Left lung (tissue), 10 donors: Measurements from ENCODE around the gene JMJD1C. TPM values are rescaled to one million over a fixed set of nuclear protein-coding genes. Genes with fewer than 3 reads are reported as not detected.
A peak's percentile ranks its signal among the peaks of the same experiment; 100 is the strongest.

Experiments
- ATAC-seq: fragments of 200-7000 bp; cut with Tn5 transposase; one replicate; pipeline ENCODE4 v1.9.1; 2020; ENCODE audit warnings: moderate library complexity
- DNase-seq, 4 donors: peaks; one replicate each; pipeline ENCODE4 v3.0.0-alpha.2; 2013 to 2020
- H3K27ac ChIP-seq, 2 donors: fragments of 200-600 bp; sonication (generic) in 1 of 2; one replicate each; pipeline versions ENCODE4 v1.5.0 to v1.8.0; 2020 to 2021
- H3K27me3 ChIP-seq, 2 donors: fragments of 200-600 bp; sonication (generic) in 1 of 2; one replicate each; pipeline versions ENCODE4 v1.5.0 to v1.8.0; 2020 to 2021
- H3K36me3 ChIP-seq, 2 donors: fragments of 200-600 bp; sonication (generic) in 1 of 2; one replicate each; pipeline versions ENCODE4 v1.5.0 to v1.8.0; 2020 to 2021
- H3K4me1 ChIP-seq, 2 donors: fragments of 200-600 bp; one replicate each; pipeline ENCODE4 v1.8.0; 2021
- H3K4me3 ChIP-seq, 2 donors: fragments of 200-600 bp; sonication (generic) in 1 of 2; one replicate each; pipeline versions ENCODE4 v1.5.0 to v1.8.0; 2020 to 2021; ENCODE audit warnings: mild to moderate bottlenecking in 1 of 2
- H3K9me3 ChIP-seq, 2 donors: fragments of 200-600 bp; sonication (generic) in 1 of 2; one replicate each; pipeline versions ENCODE4 v1.5.0 to v1.8.0; 2020 to 2021
- intact Hi-C, 2 donors: fragments of 100-400 bp; cut with DNase I; formaldehyde crosslinking; loops; one replicate each; pipeline versions ENCODE4 v1.11.2 to v1.14.2; 2022
- polyA plus RNA-seq, 6 donors: library from polyadenylated mRNA; unstranded; fragments of 120-200 nt; gene quantifications; one replicate each; pipeline ENCODE4 v1.2.1, GENCODE V29; 2013; ENCODE audit not compliant: insufficient read length in 6 of 6
- total RNA-seq, 2 donors: library from RNA; stranded (reverse); fragmentation: NEBNext Ultra II Directional; extraction: Animal tissue kit (Norgen Biotek cat#: 25700); gene quantifications; one replicate each; pipeline ENCODE4 v1.2.1, GENCODE V29; 2021
- TF ChIP-seq, protein P1 (sequence below), 2 donors: fragments of 200-600 bp; sonication (generic) in 1 of 2; IDR thresholded peaks; one replicate each; pipeline versions ENCODE4 v1.5.0 to v1.8.0; 2021; ENCODE audit warnings: antibody characterized with exemption in 2 of 2
- donor health status: DM: no; HTN: yes; CAD: no.
- donor health status: DM: no; HTN: no; CAD: no.

Gene JMJD1C
- total and polyA plus RNA-seq, 8 donors, result 68.0 to 130 (median 98.6) TPM

DNA sequence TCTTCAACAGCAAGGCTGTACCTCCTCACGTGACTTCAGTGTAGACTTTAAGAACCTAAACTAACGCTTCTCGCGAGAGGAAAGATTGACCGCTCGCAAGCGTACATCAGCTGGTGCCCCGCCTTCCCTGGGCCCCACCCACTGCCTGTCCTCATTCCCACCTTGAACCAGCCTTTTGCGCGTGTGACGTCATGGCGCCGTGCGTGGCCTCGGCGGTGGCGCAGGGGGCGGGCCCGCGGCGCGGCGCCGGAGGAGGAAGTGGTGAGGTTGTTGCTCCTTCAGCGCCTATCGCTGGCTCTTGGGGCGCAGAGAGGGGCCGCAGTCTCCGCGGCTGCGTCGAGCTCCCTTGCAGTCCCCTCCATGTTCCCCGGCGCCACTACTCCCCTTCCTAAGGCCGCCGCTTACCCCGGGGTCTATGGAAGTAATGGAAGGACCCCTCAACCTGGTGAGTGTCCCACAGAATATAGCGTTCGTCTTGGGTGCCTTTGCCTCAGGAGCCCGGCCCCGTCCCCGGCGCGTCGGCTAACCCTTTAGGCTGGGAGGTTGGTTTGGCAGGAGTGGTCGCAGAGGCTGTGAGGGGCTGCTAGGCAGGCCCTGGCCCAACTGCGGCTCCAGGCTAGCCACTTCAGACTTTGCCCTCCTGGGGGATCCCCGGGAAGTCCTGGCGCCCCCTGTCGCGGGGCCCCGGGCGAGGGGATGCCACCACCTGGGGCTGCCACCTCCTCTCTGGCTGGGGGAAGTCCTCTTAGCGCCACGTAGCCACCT is 332.5 kb downstream of the JMJD1C start, which contains the start of gene NRBF2:
Gene NRBF2 (plus strand): TSS at position 273 of the 765 bp plus-strand sequence. CDS start 143 bp downstream, at position 416.
- Histone ChIP-seq H3K27ac (peak within 1 kb of the TSS; percentile 94 to 99), H3K9me3 (peaks cover 0 to 5% of the 10 kb centered on the region in 2 donors), H3K36me3 (no peaks in the 10 kb centered on the region), H3K27me3 (no peaks in the 10 kb centered on the region), H3K4me1 (peaks cover 20 to 42% of the 10 kb centered on the region in 2 donors), H3K4me3 (peak within 1 kb of the TSS; percentile 63 to 91)
- intact Hi-C loops, result no loop called here
- ATAC-seq (peak; percentile 98), DNase-seq (peak; percentile 95 to 99 (median 98))
- TF ChIP-seq, protein P1, sequence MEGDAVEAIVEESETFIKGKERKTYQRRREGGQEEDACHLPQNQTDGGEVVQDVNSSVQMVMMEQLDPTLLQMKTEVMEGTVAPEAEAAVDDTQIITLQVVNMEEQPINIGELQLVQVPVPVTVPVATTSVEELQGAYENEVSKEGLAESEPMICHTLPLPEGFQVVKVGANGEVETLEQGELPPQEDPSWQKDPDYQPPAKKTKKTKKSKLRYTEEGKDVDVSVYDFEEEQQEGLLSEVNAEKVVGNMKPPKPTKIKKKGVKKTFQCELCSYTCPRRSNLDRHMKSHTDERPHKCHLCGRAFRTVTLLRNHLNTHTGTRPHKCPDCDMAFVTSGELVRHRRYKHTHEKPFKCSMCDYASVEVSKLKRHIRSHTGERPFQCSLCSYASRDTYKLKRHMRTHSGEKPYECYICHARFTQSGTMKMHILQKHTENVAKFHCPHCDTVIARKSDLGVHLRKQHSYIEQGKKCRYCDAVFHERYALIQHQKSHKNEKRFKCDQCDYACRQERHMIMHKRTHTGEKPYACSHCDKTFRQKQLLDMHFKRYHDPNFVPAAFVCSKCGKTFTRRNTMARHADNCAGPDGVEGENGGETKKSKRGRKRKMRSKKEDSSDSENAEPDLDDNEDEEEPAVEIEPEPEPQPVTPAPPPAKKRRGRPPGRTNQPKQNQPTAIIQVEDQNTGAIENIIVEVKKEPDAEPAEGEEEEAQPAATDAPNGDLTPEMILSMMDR (IDR thresholded peaks at IDR 0.05), result peak in 1 of 2 donors; percentile 46

DNA sequence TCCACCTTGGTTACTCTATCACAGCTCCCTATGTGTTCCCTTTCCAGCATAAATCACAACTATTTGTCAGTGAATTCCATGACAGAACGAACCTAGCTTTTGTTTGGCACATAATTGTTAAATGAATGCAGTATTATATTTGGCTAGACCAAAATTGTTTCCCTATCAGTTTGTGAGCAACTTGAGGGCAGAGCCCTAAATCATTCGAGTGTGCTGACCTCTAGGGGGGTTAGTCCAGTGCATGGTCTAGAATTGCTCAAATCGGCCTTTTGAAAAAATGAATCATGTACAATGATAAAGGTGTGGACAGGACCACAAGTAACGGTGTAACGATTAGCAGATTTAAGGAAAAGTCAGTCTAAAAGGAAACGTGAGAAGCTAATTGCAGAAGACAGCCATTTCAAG is 333.1 kb downstream of the JMJD1C start:
- no peak for ATAC-seq
- H3K4me3 ChIP-seq, result peak overlapping the region; percentile 63 to 91
- DNase-seq, result no peak
- TF ChIP-seq, protein P1 (IDR thresholded peaks at IDR 0.05), result no peak
- intact Hi-C loops, result no loop called here
- no peaks in the 10 kb centered on the region for H3K27me3 ChIP-seq
- peaks cover 0 to 5% of the 10 kb centered on the region in 2 donors for H3K9me3 ChIP-seq
- peak overlapping the region; percentile 94 to 99 for H3K27ac ChIP-seq
- H3K4me1 ChIP-seq, result peaks cover 20 to 37% of the 10 kb centered on the region in 2 donors
- H3K36me3 ChIP-seq, result no peaks in the 10 kb centered on the region

DNA sequence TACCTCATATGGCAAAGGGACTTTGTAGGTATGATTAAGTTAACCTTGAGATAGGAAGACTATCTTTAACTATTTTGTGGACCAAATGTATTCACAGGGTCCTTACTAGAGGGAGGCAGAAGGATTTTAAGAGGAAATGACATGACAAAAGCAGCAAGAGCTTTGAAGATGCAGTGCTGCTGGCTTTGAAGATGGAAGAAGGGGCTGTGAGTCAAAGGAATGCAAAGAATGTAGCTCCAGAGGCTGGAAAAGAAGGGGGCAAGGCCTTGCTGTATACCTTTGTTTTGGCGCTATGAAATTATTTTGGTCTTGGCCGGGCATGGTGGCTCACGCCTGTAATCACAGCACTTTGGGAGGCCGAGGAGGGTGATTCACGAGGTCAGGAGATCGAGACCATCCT is 335.9 kb downstream of the JMJD1C start:
- Histone ChIP-seq H3K27me3 (no peaks in the 10 kb centered on the region), H3K4me1 (peaks cover 9 to 10% of the 10 kb centered on the region in 2 donors), H3K36me3 (no peaks in the 10 kb centered on the region), H3K4me3 (no peak overlapping the region), H3K9me3 (peaks cover 0 to 5% of the 10 kb centered on the region in 2 donors), H3K27ac (no peak overlapping the region)
- DNase-seq, result no peak
- TF ChIP-seq, protein P1 (IDR thresholded peaks at IDR 0.05), result no peak
- no peak for ATAC-seq
- intact Hi-C loops, result no loop called here

DNA sequence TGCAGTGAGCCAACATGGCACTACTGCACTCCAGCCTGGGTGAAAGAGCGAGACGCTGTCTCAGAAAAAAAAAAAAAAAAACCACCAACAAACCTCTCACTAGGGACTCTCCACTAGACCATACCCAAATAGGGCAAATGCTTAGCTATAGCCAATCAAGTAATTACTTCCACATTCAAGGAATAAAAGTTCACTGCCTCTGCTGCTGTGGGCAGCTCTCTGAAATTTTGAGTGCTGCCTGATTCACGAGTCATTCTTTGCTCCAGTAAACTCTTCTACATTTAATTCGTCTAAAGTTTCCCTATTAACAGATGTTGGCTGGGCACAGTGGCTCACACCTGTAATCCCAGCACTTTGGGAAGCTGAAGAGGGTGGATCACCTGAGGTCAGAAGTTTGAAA is 337.3 kb downstream of the JMJD1C start:
- no peak overlapping the region for H3K27ac ChIP-seq
- H3K27me3 ChIP-seq, result no peaks in the 10 kb centered on the region
- DNase-seq (no peak), ATAC-seq (no peak)
- no peaks in the 10 kb centered on the region for H3K4me1 ChIP-seq
- TF ChIP-seq, protein P1 (IDR thresholded peaks at IDR 0.05), result no peak
- H3K36me3 ChIP-seq, result no peaks in the 10 kb centered on the region
- H3K9me3 ChIP-seq, result peaks cover 0 to 5% of the 10 kb centered on the region in 2 donors
- no peak overlapping the region for H3K4me3 ChIP-seq
- intact Hi-C loops, result no loop called here

DNA sequence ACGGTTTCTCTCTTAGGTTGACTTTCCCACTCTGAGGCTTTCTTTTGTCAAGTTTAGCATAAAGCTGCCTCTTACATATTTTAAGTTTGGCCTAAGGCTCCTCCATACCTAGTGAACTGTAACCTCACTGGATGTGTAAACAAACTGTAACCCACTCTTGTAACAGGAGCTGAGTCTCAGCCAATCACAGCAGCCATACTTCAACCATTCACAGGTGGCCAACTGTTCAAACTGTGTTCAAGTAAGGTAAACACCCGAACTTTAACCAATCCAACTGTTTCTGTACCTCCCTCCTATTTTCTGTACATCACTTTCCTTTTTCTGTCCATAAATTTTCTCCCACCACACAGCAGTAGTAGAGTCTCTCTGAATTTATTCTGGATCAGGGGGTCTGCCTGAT is 340.3 kb downstream of the JMJD1C start:
- Histone ChIP-seq H3K36me3 (no peaks in the 10 kb centered on the region), H3K27ac (no peak overlapping the region), H3K4me1 (no peaks in the 10 kb centered on the region), H3K4me3 (no peak overlapping the region), H3K27me3 (no peaks in the 10 kb centered on the region), H3K9me3 (no peaks in the 10 kb centered on the region)
- TF ChIP-seq, protein P1 (IDR thresholded peaks at IDR 0.05), result no peak
- DNase-seq, result no peak
- ATAC-seq, result no peak
- intact Hi-C loops, result no loop called here
